GM20000 (cell line): ENCODE data around the gene PI16.

Source experiments
- DNase-seq: peaks from one replicate; pipeline ENCODE4 v3.0.0; 2012; ENCODE audit warnings: low spot score
- TF ChIP-seq, protein P1 (sequence below): IDR thresholded peaks from 2 replicates; pipeline ENCODE4 v1.5.1; 2012; ENCODE audit warnings: mild to moderate bottlenecking, control low read depth; ENCODE audit errors: extremely low read depth, missing control alignments

Gene PI16

DNA sequence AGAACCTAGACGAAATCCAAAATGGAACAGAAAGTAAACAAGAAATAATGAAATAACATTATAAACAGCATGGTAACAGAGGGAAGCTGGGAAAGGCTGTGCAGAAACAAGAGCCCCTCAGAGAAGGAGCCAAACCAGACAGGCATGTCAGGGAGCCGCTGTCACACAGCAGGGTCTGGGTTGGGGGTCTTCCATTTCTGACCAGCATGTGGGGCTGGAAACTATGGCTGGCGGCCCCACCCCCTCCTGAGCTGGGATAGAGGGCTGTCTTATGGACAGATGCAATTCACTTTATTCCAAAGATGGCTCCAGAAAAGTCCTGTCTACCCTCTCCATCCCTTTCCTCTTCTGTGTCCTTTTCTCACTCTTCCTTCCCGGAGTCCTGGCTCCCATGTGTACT, 41.5 kb upstream of the PI16 start:
- DNase-seq = no peak
- TF ChIP-seq, protein P1, sequence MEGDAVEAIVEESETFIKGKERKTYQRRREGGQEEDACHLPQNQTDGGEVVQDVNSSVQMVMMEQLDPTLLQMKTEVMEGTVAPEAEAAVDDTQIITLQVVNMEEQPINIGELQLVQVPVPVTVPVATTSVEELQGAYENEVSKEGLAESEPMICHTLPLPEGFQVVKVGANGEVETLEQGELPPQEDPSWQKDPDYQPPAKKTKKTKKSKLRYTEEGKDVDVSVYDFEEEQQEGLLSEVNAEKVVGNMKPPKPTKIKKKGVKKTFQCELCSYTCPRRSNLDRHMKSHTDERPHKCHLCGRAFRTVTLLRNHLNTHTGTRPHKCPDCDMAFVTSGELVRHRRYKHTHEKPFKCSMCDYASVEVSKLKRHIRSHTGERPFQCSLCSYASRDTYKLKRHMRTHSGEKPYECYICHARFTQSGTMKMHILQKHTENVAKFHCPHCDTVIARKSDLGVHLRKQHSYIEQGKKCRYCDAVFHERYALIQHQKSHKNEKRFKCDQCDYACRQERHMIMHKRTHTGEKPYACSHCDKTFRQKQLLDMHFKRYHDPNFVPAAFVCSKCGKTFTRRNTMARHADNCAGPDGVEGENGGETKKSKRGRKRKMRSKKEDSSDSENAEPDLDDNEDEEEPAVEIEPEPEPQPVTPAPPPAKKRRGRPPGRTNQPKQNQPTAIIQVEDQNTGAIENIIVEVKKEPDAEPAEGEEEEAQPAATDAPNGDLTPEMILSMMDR = no peak

DNA sequence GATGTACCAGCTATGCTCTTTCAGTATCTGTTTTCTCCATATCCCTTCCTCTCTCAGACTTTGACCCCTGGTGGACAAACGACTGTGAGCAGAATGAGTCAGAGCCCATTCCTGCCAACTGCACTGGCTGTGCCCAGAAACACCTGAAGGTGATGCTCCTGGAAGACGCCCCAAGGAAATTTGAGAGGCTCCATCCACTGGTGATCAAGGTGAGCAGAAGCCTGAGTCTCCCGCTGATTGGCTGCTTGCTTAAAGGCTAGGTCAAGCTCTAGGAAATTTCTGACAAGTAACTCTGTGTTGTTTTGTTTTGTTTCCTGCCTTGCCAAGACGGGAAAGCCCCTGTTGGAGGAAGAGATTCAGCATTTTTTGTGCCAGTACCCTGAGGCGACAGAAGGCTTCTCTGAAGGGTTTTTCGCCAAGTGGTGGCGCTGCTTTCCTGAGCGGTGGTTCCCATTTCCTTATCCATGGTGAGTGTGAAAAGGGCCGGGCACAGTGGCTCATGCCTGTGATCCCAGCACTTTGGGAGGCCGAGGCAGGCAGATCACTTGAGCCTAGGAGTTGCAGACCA, 40.2 kb upstream of the PI16 start:
- TF ChIP-seq, protein P1 = no peak
- DNase-seq = no peak

DNA sequence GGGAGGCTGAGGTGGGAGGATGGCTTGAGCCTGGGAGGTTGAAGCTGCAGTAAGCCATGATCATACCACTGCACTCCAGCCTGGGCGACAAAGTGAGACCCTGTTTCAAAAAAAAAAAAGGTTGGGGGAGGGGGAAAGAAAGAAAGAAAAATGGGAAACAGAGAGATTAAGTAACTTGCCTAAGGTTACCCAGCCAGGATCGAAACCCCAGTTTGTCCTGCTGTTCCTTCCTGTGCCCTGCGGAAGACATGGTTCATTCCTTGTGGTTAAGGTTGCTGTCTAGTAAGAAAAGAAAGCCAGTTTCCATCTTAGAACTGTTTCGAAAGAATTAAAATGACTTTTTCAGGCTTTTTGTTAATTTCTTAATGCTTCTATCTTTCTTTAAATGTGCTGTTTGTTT, 38.9 kb upstream of the PI16 start:
- no peak for DNase-seq
- TF ChIP-seq, protein P1 = no peak

DNA sequence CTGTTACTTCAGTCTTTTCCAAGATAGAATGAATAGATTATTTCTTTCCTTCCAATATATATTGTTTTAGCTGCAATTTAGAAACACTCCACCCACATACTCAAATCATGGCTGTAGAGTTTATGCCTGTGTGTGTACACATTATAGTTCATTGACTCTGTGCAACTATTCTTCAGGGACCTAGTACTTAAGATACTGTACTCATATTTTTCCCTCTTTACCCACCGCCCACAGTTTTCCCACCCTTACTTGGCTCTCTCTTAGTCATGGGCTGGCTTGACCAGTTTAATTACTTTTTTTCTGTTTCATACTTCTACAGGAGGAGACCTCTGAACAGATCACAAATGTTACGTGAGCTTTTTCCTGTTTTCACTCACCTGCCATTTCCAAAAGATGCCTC, 38.4 kb upstream of the PI16 start:
- TF ChIP-seq, protein P1 = no peak
- DNase-seq = no peak

DNA sequence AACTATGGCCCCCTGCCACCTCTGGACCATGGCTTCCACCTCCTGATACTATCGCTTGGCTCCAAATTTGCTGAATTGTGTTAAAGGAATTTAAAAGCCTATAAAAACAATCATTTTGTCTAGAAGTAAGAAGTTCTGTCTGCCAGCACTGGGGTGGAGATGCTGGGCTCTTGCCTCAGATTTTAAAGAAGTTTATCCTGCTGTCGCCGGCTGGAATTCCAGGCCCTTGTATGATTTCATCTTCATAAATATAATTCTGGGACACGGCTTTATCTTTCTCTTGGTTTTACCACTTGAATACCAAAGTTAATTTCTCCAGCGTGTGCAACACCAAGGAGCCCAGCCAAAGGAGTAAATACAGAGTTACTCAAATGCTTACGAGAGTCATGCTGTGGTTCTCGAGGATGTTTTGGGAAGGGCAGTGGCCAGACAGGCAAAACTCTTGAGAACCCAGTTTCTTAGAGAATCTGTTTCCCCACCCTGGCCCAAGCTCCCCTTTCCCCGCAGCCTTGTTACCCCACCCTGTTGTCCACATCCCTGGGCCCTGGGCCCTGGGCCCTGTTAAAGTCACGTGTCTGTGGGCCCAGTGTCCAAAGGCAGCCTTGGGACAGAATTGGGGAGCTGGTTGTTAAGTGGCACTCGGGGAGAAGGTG, 36.9 kb upstream of the PI16 start:
- TF ChIP-seq, protein P1 = no peak

DNA sequence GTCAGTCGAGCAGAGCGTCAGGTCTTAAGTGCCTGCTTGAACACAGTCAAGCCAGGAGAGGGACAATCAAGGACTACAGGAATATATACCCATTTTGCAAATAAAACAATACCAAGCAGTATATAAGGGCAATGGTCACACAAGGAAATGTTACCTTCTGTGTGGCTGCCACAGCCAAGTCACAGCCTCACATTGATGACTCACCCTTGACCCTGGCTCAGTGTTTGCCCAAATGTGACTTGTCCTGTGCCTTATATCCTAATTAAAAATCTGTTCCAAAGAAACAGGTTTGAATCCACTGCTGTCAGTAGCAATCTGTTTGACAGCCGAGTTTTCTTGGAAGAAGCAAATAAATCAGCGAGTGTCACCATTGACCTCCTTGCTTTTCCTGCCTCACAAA, 34.5 kb upstream of the PI16 start:
- TF ChIP-seq, protein P1 = no peak
- no peak for DNase-seq

More for the DNA sequence above, 36.9 kb upstream of the PI16 start:
- no peak for DNase-seq

DNA sequence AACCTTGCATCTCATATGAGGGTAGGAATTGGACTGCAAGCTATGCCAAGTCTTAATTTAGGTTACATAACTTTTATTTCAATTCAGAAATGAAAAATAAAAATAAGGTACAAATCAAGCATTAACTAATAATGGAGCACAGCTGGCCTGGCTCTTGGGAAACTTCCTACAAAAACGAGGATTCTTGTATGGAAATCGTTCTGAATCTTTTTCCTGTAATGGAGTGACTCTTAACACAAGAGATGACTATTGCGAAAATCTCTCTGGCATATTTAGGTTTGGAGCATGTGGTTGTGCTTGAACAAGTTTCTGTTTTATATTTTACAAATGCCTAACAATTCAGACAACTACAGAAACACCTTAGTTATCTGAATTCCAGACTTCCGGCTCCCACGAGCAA, 34.0 kb upstream of the PI16 start:
- no peak for DNase-seq
- TF ChIP-seq, protein P1 = no peak
